Amygdala (tissue), 56 donors: ENCODE data around the gene SLC25A2.
"Not testable (repeated sequence)": the region's sequence is repeated elsewhere in the genome, so short reads cannot be mapped to it uniquely, and the experiment has no call there.

ENCODE experiments used
- DNase-seq, 56 donors: peaks; one replicate each; lab custom pipeline; 2025; lab: John Stamatoyannopoulos, UW

Gene SLC25A2

DNA sequence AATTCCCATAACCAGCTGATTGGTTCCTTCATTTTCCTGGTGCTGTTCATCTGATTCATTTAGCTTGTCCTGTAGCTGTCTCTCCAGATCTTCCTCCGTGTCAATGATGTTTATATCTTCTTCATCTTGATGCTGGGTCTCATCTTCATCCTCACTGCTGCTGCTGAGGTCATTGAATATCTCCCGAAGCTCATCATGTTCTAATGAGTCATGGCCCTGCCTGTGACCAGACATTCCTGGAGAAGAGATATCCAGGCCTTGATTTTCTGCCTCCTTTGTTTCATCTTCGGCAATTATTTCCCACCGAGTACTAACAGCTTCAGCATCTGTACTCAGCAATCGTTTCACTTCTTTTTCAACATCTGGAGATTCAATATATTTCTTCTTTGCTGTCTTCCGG, 15.4 kb upstream of the SLC25A2 start:
- DNase-seq: no peak

DNA sequence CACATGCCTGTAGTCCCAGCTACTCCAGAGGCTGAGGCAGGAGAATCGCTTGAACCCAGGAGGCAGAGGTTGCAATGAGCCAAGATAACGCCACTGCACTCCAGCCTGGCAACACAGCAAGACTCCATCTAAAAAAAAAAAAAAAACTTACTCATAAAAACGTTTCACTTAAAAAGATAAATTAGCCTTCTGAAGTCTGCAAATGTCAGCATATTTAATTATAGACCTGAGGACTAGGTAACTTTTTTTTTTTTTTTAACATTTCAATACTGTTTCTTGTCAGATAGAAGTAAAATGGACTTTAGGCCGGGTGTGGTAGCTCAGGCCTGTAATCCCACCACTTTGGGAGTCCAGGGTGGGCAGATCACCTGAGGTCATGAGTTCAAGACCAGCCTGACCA, 13.1 kb upstream of the SLC25A2 start:
- DNase-seq: not testable (repeated sequence)

DNA sequence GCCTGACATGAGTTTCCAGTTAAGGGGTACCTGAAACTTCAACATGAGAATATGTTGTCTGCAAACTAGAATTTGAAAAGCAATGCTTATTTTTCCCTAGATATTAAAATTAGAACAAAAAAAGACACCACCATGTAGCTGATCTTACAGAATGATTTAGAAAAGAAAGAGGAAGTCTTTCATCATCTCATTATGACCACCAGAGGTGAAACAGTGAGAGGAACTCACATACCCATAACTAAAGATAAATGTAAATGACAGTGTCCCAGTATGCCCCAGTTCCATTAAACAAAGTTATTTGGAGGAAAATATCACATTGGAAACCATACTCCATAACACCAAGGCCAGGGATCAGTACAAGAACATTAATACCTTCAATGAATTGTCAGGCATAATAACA, 9.9 kb upstream of the SLC25A2 start:
- DNase-seq: no peak

DNA sequence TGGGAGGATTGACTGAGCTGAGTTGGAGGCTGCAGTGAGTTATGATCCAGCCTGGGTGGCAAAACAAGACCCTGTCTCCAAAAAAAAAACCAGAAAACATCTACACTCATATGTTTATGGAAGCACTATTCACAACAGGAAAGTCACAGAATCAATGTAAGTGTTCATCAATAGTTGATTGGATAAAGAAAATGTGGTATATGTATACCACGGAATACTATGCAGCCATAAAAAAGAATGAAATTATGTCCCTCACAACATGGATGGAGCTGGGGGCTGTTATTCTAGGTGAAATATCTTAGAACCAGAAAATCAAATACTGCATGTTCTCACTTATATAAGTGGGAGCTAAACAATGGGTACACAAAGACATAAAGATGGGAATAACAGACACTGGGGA, 2.8 kb upstream of the SLC25A2 start:
- no peak for DNase-seq

DNA sequence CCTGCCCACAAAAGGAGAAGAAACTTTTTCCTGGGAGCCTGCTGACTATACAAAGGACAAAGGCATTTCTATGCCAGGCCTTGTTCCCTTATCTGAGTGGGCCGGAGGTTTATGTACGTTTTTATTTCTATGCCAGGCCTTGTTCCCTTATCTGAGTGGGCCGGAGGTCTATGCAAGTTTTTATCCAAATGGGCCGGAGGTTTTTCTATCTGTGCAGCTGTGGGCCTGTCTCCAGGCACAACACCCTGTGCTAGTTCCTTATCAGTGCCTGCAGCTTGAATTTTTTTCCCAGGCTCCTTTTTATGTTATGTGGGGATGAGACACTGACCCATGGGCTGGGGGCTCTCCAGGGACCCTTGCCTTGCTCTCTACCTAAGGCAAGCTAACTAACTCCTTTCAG, 5.5 kb downstream of the SLC25A2 start:
- no peak for DNase-seq

DNA sequence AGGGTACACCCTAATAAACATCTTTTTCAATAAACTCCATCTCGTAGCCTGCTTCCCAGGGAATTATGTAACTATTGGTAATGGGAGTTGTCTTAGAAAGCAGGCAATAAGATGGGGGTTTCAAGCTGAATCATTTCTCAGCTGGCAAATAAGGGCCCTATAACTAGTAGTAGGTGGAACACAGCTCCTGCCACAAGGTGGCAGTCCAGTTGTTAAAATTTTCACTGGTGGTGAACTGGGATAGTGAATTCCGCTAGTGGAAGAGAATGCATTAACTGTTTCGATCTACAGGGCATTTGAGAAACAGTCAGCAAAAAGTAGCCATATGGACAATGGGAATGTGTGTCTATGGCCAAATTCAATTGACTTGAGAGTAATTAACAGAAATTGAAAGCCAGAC, 30.9 kb downstream of the SLC25A2 start:
- DNase-seq: no peak

DNA sequence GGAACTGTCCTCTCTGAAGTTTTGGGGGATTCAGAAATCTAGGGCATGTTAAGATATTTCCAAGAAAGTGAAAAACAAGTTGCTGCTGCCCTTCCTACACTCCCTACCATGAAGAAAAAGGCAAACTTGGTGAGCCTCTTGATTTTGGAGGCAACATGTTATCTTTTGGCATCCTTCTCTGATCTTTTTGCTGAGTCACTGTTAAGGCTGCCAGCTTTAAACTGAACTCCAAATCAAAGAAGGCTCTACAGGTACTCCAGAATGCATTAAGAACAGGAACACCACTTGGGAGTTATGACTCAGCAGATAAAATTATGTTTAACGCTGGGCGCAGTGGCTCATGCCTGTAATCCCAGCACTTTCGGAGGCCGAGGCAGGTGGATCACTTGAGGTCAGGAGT, 34.7 kb downstream of the SLC25A2 start:
- DNase-seq: no peak

DNA sequence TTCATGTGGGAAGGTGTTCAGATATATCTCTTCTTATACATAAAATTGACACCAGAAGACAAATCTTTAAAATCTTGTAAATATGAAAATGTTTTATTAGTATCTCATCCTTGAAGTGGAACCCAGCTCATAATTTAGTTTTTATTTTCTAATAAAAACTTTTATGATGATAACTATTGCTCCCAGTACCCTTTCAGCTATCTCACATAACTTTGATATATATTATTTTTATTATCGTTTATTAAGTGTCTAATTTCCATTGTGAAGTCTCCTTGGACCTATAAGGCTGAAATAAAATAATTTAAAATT, 42.7 kb downstream of the SLC25A2 start:
- DNase-seq: no peak

DNA sequence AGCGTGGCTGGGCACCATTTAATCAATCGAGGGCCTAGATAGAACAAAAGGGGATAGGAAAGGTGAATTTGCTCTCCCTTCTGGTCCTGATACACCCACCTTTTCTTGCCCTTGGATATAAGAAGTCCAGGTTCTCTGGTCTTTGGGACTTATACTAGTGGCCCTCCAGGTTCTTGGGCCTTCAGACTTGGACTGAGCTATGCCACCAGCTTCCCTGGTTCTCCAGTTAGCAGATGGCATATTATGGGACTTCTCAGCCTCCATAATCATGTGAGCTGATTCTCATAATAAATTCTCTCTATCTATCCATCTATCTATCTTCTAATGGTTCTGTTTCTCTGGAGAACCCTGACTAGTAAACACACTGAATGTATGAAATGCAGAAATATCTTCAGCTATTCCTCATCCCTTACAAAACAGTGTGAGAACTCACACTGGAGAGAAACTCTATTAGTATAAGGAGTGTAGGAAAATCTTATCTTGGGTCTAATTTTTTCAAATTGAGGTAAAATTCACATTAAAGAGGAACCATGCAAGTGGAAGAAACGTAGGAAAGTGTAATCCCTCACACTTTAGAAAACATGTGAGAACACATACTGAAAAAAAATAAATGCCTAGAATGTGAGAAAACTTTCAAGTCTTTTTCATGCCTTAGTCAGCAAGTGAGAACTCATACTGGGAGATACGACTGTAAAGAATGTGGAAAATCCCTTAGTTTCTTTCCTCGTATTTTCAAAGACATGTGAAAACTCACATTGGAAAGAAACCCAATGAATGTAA, 43.2 kb downstream of the SLC25A2 start:
- no peak for DNase-seq

DNA sequence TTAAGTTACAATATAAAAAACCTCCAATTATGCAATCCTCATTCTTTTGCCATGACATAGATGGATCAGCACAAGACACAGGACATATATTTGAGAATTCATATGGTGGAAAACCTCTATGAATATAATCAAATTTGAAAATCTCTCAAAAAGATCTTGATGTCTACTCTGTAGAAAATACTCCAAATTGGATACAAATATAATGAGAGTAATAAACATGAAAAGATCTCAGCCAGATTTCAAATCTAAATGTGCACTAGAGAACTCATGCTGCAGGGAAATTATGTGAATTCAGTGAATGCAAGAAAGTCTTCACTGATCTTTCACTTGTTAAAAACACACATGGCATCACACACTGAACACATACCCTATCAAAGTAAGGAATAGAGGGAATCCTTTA, 44.9 kb downstream of the SLC25A2 start:
- no peak for DNase-seq

DNA sequence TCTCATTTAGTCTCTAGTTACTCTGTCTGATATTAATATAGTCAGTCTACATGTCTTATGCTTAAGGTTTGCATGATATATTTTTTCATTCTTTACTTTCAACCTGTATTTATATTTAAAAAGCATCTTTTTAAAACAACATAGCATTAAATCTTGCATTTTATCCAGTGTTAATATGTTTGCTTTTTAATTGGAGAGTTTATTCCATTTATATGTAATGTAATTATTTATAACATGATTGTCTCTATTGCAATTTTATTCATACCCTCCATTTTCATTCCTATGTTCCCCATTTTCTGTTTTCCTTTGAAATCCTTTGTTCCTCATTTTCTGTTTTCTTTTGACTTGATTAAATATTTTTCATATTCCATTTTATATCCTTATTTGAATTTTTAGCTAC, 45.4 kb downstream of the SLC25A2 start:
- no peak for DNase-seq
